ENCODE results near the gene UNK.

UNK gene

DNA sequence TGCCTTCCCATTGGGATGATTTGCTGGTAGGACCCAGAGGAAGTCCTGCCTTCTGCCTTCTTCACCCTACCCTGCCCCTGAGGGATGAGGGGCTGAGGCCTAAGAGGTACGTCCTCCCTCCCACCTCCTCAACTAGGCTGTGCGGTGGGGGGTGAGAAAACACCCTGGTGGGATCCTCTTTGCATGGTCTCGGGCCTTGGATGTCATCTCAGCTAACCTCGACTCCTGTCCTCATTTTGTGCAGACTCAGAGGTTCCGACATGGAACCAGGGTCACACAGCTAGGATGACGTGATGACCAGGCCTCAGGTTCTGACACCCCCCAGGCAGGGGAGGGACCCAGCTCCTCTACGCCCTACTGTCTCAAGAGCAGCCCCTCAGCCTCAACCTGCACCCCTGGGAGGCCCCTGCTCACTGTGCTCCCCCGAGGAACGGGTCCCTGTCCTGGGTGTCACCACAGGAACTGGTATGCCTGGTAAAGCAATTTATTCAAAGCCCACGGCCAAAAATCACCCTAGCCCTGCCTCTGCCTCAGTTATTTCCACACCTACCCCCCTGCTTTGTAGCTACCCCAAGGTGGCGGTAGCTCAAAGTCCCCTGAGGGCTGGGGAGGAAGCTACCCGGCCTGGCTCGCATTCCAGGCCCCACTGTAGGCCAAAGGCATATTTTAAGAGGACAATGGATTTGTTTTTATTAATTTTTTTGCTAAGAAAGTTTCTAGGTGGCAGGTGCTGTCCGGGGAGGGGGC lies 42.1 kb downstream of the UNK start:
- intact Hi-C loops (cut with DNase I): no loop called here
- no peak for DNase-seq

- DNase-seq: peak; percentile 46 to 86 (median 74)
- intact Hi-C loops (cut with DNase I): no loop called here
Measured at GRCh38 chr17:75827308-75828075, 42.9 kb downstream of the UNK start.

GRCh38 chr17:75828076-75828400 lies 43.4 kb downstream of the UNK start:
- intact Hi-C loops (cut with DNase I): no loop called here
- no peak for DNase-seq

DNA sequence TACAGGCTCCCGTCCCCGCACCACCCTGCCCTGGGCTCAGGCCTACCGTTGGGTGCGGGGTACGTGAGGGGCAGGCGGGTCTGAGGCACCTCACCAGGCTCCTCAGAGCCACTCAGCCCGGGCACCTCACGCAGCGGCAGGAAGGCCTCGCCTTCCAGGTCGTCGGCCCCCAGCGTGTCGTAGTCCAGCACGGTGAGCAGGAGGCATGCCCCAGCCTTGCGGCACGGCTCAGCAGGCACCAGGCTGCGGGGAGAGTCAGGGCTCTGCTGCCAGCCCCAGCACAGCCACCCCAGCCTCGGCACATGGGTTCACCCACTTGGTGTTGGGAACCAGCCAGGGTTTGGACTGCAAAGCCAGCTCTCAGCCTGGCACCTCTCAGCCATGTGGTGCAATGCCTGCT lies 44.1 kb downstream of the UNK start:
- DNase-seq: no peak
- intact Hi-C loops (cut with DNase I): no loop called here

GRCh38 chr17:75829747-75830146 lies 45.1 kb downstream of the UNK start:
- intact Hi-C loops (cut with DNase I): no loop called here
- DNase-seq: no peak

DNA sequence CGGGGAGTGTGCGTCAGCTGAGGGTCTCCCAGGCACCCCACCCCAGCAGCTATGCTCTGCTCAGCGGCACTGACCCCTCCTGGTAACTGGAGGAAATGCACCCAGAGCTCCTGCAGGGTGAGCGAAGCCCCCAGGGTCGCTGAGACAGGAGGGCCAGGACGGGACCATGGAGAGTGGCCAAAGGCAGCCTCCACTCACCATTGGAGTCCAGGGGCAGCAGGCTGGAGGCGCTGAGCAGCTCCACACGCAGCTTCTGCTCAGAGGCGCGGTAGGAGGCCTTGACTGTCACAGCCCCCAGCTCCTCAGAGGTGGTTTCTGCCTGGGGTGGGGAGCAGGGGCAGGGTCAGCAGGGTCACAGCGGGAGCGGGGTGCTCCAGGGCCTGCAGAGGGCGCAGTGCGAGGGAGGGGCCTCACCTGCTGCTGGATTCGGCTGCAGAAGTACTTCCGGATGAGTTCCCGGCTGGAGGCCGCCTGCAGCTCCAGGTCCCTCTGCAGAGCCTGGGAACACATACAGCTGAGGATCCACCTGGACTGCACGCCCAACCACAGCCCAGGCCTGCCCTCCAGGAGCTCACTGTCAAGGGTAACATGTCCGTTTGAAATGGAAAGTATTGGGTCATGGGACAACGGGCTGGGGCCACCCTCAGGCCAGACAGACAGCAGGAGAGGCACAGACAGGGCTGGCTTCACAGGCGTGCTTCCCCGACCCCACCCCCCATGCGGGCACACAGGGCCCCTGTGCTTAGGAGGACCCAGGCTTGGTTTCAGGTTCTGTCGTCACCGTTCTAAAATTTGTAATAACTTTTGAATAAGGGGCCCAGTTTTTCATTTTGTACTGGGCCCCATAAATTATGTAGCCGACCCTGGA lies 45.8 kb downstream of the UNK start:
- intact Hi-C loops (cut with DNase I): no loop called here
- no peak for DNase-seq

DNA sequence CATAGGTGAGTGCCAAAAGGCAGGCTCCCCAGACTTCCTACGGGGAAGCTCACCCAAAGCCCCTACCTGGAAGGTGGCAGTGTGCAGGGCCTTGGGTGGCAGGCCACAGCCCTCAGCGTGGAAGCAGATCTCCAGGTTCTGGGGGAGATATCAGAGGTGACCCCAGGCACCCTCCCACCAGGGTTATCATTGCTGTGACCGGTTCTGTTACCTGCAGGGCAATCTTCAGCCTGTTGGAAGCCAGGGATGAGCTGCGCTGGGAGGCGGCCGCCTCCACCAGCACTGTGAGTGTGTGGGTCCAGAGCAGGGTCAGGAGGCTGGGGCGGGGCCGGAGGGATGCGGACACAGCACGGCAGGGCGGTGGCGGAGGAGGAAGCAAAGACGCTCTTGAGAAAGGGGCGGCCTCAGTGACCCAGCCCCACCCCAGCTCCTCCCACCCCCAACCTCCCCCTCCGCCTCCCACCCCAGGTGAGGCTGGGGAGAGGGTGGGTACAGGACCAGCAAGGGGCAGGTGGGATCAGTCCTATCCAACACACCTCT lies 46.5 kb downstream of the UNK start:
- intact Hi-C loops (cut with DNase I): no loop called here
- DNase-seq: no peak

GRCh38 chr17:75832164-75832651 lies 47.6 kb downstream of the UNK start:
- peak in 1 of 42 donors; percentile 30 for DNase-seq
- intact Hi-C loops (cut with DNase I): no loop called here

DNA sequence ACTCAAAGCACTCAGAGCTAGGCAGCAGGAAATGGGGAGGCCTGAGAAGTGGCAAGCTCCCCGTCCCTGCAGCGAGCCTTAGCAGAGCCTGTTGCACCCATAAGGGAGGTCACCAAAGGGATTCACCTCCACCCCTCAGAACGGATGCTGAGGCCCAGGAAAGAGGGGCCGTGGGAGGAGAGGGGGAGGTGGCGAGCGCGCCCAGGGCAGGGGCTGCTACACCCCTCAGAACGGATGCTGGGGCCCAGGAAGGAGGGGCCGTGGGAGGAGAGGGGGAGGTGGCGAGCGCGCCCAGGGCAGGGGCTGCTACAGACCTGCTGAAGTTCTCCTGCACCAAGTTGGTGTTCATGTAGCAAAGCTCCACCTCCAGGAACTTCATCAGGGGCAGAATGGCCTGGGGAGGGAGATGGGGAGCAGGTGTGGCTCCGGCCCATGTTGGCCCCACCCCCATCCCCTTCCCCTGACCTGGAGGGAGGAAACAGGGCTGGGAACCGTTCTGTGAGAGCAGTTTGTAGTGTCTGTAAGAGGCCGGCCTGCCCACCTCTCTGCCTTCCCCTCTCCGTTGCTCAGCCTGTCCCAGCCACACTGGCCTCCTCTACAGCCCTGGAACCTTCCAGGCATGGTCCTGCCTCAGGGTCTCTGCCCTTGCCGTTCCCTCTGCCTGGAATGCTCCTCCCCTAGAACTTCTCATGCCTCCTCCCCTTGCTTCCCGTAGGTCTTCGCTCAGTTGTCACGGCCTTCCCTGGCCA lies 48.2 kb downstream of the UNK start:
- intact Hi-C loops (cut with DNase I): no loop called here
- DNase-seq: no peak

DNA sequence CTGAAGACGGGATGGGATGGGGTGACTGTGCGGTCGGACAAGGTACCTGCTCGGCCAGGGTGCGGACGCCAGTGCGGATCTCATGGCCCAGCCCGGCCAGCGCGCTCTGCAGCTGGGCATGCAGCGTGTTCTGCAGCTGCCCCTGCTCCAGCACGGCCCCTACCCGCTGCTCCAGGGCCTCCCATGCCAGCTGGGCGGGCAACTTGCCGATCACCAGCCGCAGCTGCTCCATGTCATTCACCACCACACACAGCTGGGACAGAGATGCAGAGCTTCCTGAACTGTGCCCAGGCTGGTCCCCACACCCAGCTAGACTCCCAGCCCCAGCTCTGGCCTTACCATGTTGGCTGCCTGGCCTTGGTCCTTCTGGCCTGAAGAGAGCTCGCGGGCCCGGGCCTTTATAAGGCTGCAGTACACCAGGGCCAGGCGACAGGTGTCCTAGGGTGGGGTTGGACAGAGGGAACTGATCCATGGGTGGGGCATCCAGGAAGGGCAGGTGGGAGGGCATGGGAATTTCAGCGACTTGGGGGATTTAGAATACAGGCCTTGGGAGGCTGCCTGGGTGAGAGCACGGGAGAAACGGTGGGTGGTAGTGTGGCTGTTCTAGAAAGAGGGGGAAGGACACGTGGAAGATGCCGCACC lies 49.8 kb downstream of the UNK start:
- intact Hi-C loops (cut with DNase I): no loop called here
- peak in 41 of 42 donors; percentile 49 to 91 (median 78) for DNase-seq

DNA sequence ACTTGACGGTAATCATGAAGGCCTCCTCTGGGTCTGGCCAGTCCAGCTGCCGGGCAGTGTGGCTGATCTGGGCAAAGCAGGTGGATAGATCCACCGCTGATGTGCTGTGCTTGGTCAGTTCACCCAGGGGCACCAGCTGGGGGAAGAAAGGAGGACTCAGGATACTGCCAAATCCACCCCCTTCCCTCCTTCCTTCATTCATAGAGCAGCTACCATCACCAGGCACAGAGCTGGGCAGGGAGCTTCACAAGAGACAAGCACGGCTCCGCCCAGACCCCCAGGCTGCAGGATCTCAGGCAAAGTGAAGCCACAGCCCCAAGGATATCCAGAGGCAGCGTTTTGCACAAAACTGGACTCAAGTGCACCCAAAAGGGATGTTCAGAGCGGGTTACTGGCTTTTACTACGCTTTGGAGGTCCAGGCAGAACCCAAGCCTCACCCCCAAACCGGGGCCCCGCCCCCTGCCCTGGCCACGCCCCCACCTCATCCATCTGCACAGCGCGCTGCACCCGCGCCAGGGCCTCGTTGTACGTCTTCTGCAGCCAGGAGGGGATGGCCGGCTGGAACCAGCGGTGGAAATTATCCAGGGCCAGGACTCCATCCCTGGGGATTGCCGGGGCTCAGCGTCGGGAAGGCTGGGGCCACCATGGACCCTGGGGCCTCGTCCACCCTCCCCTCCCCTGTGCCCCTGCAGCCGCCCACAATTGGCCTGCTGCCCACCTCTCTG lies 50.5 kb downstream of the UNK start:
- peak in 1 of 42 donors; percentile 40 for DNase-seq
- intact Hi-C loops (cut with DNase I): no loop called here

DNA sequence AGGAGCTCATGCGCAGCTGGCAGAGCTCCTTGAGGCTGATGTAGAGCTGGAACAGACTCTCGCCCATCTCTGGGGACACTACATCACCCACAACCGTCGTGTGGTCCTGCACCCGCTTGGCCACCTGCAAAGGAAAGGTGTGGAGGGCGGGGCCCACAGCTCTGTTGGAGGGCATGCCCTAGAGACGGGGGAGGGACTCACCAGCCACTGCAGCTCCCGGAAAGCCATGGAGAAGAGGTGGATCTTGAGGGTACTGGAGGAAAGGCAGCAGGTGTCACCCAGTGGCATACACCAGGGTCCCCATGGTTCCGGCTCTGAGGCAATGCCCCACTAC lies 51.0 kb downstream of the UNK start:
- no peak for DNase-seq
- intact Hi-C loops (cut with DNase I): no loop called here

DNA sequence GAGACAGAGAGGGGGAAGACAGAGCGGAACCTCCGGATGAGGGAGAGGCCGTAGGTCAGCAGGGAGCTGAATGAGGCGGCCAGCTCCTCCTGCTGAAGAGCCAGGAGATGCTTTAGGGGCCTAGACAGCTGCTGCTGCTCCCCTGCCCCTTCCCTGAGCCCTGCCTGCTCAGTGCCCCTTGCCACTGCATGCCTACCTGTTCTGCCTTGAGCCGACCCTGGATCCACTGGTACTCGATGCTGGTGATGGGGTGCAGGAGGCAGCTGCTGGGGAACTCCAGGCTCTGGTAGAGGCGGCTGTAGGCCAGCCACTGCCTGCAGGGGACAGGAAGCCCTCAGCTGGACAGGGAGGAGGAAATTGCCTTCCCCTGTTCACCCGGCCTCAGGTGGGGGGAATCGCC lies 52.0 kb downstream of the UNK start:
- no peak for DNase-seq
- intact Hi-C loops (cut with DNase I): no loop called here

- intact Hi-C loops (cut with DNase I): no loop called here
- DNase-seq: no peak
Measured at GRCh38 chr17:75837899-75838298, 53.3 kb downstream of the UNK start.

GRCh38 chr17:75838410-75838809 lies 53.8 kb downstream of the UNK start:
- DNase-seq: no peak
- intact Hi-C loops (cut with DNase I): no loop called here

DNA sequence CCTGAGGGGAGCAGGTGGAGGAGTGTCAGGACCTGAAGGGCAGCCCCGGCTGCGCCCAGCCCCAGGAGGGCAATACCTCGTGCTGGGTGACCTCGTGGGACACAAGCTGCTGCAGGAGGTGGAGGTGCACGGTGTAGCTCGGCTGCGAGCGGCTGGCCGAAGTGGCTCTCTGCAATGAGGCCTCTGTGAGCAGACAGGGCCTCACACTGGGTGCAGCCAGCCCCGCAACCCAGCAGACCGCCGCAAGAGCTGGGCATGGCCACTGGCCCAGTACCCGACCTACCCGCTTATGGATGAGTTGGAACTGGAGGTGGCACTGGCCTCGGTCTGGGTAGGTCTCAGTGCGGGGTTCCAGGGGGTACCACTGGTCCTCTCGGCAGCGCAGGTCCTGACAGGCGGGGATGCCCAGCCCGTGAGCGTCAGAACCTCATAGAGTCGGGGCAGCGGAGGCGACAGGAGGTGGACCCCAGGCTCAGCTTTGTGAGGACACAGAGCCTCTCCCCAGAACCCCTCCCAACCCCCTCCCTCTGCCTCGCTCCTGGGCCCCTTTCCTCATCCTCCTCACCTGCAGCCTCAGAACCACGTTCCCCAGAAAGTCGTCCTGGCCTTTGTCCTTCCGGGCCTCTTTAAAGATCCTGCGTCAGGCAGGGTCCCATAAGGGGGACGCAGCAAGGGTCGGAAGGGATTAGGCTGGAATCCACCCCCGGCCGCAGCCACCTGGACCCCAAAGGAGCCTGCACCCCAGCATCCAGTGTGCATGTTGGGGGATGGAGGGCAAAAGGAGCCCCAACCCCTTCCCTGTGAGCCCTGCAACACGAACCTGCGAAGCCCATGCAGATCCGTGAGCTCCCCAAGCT lies 55.6 kb downstream of the UNK start:
- DNase-seq: no peak
- intact Hi-C loops (cut with DNase I): no loop called here

DNA sequence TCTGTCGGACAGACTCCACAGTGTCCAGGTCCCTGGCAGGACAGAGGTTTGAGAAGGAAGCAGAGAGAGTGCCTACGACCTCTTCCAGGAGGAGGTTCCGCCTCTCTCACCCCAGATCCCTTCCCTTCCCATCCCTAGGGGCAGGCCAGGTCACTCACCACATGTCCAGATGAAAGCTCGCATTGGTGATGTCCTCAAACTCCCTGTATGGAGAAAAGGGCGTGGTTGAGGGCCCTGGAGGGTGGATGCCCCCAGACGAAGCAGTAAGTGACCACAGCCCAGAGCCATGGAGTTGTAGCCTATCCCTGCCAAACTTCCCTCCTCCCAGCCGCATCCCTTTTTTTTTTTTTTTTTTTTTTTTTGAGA lies 56.2 kb downstream of the UNK start:
- no peak for DNase-seq
- intact Hi-C loops (cut with DNase I): no loop called here
